PC-3 (cell line): ENCODE measurements around the gene DUSP22. TPM values are rescaled to one million over a fixed set of nuclear protein-coding genes. Genes with fewer than 3 reads are reported as not detected.

Experiments used
- ATAC-seq: fragments of 200-7000 bp; cut with Tn5 transposase; 2 replicates; pipeline ENCODE4 v1.9.1; 2020; ENCODE audit warnings: mild to moderate bottlenecking, moderate library complexity
- BruUV-seq: library from RNA; stranded (reverse); fragments of 400-500 nt; replicated peaks from 2 replicates; lab custom pipeline; 2021; lab: Mats Ljungman, UMichigan
- CTCF ChIA-PET: fragments of 300-600 bp; sonication (Branson Sonifier 250); formaldehyde crosslinking; loops from one replicate; lab custom pipeline; 2022; ENCODE audit warnings: antibody characterized with exemption; lab: Charles Lee
- POLR2A ChIA-PET: fragments of 300-600 bp; sonication (Branson Sonifier 250); formaldehyde crosslinking; loops from one replicate; lab custom pipeline; 2022; ENCODE audit warnings: antibody characterized with exemption; ENCODE audit not compliant: unreplicated experiment; lab: Charles Lee
- DNase-seq: peaks from one replicate; pipeline ENCODE4 v3.0.0-alpha.2; 2015
- H2AFZ ChIP-seq: fragments of 300-600 bp; sonication (generic); 2 replicates; pipeline ENCODE4 v1.6.0; 2016; ENCODE audit warnings: antibody characterized with exemption, low read length
- H3F3A ChIP-seq: fragments of 300-600 bp; sonication (generic); one replicate; pipeline ENCODE4 v1.6.0; 2017; ENCODE audit warnings: antibody characterized with exemption, low read length, control low read depth, mild to moderate bottlenecking; ENCODE audit not compliant: unreplicated experiment
- H3K27ac ChIP-seq: fragments of 300-600 bp; sonication (generic); 2 replicates; pipeline ENCODE4 v1.5.1; 2016; ENCODE audit warnings: mild to moderate bottlenecking, low read length
- H3K27me3 ChIP-seq: fragments of 300-600 bp; sonication (generic); 2 replicates; pipeline ENCODE4 v1.6.1; 2016; ENCODE audit warnings: low read length, mixed read lengths
- H3K36me3 ChIP-seq: fragments of 300-600 bp; sonication (generic); 2 replicates; pipeline ENCODE4 v1.6.1; 2016; ENCODE audit warnings: low read depth, mixed run types, low read length, mixed read lengths
- H3K4me1 ChIP-seq: fragments of 300-600 bp; sonication (generic); 2 replicates; pipeline ENCODE4 v1.5.1; 2016; ENCODE audit warnings: low read length; ENCODE audit not compliant: insufficient read depth
- H3K4me2 ChIP-seq: fragments of 300-600 bp; sonication (generic); 2 replicates; pipeline ENCODE4 v1.6.0; 2016; ENCODE audit warnings: low read length
- H3K4me3 ChIP-seq: fragments of 300-600 bp; sonication (generic); 2 replicates; pipeline ENCODE4 v1.5.1; 2016; ENCODE audit warnings: mild to moderate bottlenecking, low read length, mixed read lengths
- H3K79me2 ChIP-seq: fragments of 300-600 bp; sonication (generic); 2 replicates; pipeline ENCODE4 v1.6.1; 2017; ENCODE audit warnings: low read length, mixed read lengths
- H3K9ac ChIP-seq: fragments of 300-600 bp; sonication (generic); 2 replicates; pipeline ENCODE4 v1.6.0; 2016; ENCODE audit warnings: mild to moderate bottlenecking, low read length
- H3K9me2 ChIP-seq: fragments of 300-600 bp; sonication (generic); replicated peaks from 2 replicates; pipeline ENCODE4 v1.6.1; 2016; ENCODE audit warnings: mixed run types, low read length, mixed read lengths
- H3K9me3 ChIP-seq: fragments of 300-600 bp; sonication (generic); 2 replicates; pipeline ENCODE4 v1.6.1; 2016; ENCODE audit warnings: low read length, mixed read lengths
- H4K20me1 ChIP-seq: fragments of 300-600 bp; sonication (generic); 2 replicates; pipeline ENCODE4 v1.6.1; 2016; ENCODE audit warnings: low read length, mixed read lengths
- CTCF ChIP-seq: fragments of 300-600 bp; sonication (generic); conservative IDR thresholded peaks from 2 replicates; pipeline ENCODE4 v1.5.1; 2017; ENCODE audit warnings: antibody characterized with exemption, low read depth, mild to moderate bottlenecking, low read length
- EZH2 ChIP-seq: fragments of 300-600 bp; sonication (generic); IDR thresholded peaks from one replicate; pipeline ENCODE4 v1.6.1; 2017; ENCODE audit warnings: antibody characterized with exemption, mild to moderate bottlenecking, low read length; ENCODE audit not compliant: unreplicated experiment
- EZH2phosphoT487 ChIP-seq: fragments of 300-600 bp; sonication (generic); IDR thresholded peaks from 2 replicates; pipeline ENCODE4 v1.6.1; 2018; ENCODE audit warnings: mild to moderate bottlenecking, antibody characterized with exemption, low read length, borderline replicate concordance
- intact Hi-C: fragments of 100-400 bp; cut with micrococcal nuclease; formaldehyde crosslinking; loops from 2 replicates; pipeline ENCODE4 v1.9.0; 2023
- total RNA-seq: library from RNA; depleted of rRNA; stranded (reverse); fragments of >200 nt; gene quantifications from 2 replicates; pipeline ENCODE4 v1.2.3, GENCODE V29; 2014

Gene DUSP22
- total RNA-seq, 1 experiment from 2014 or later: 37.8 TPM

- ATAC-seq: no peak
- Histone ChIP-seq H2AFZ (no peak overlapping the region), H3K4me1 (no peaks in the 10 kb centered on the region), H3K9me2 (no peaks in the 10 kb centered on the region), H4K20me1 (no peaks in the 10 kb centered on the region), H3K36me3 (no peaks in the 10 kb centered on the region), H3K9me3 (no peaks in the 10 kb centered on the region), H3F3A (no peaks in the 10 kb centered on the region), H3K27me3 (no peaks in the 10 kb centered on the region), H3K79me2 (no peaks in the 10 kb centered on the region), H3K27ac (no peak overlapping the region), H3K4me2 (no peak overlapping the region), H3K4me3 (no peak overlapping the region), H3K9ac (no peak overlapping the region)
- TF ChIP-seq EZH2phosphoT487 (no peak), CTCF (no peak), EZH2 (no peak)
- DNase-seq: no peak
- ChIA-PET POLR2A (no interaction called here), CTCF (no interaction called here)
- BruUV-seq: no TSS peak
- intact Hi-C loops: no loop called here
Observed at GRCh38 chr6:360349-360748, 68.1 kb downstream of the DUSP22 start.

- CTCF ChIA-PET: no interaction called here
Observed at GRCh38 chr6:360764-361373, 68.6 kb downstream of the DUSP22 start.

More at GRCh38 chr6:360764-361373, 68.6 kb downstream of the DUSP22 start:
- Histone ChIP-seq H2AFZ (no peak overlapping the region), H3K4me2 (no peak overlapping the region), H3K9me2 (no peaks in the 10 kb centered on the region), H3F3A (no peaks in the 10 kb centered on the region), H3K27ac (no peak overlapping the region), H3K27me3 (peaks cover 4% of the 10 kb centered on the region; the same call in 1 of the 2 replicates), H3K9me3 (no peaks in the 10 kb centered on the region), H3K36me3 (no peaks in the 10 kb centered on the region), H3K9ac (no peak overlapping the region), H4K20me1 (no peaks in the 10 kb centered on the region), H3K4me1 (no peaks in the 10 kb centered on the region), H3K4me3 (no peak overlapping the region), H3K79me2 (no peaks in the 10 kb centered on the region)
- intact Hi-C loops: no loop called here
- DNase-seq (no peak), ATAC-seq (no peak)
- POLR2A ChIA-PET: no interaction called here
- BruUV-seq: no TSS peak
- TF ChIP-seq CTCF (no peak), EZH2phosphoT487 (no peak), EZH2 (no peak)
